GM12874 (cell line): ENCODE results near the gene CD247.

Source experiments
- TF ChIP-seq, protein P1 (sequence below): IDR thresholded peaks from 2 replicates; pipeline ENCODE4 v1.5.1; 2011; ENCODE audit warnings: low read depth, mild to moderate bottlenecking, control low read depth, low read length, moderate library complexity; ENCODE audit not compliant: insufficient read depth

The CD247 gene

GRCh38 chr1:167463080-167463479 lies 55.2 kb downstream of the CD247 start:
- TF ChIP-seq, protein P1, sequence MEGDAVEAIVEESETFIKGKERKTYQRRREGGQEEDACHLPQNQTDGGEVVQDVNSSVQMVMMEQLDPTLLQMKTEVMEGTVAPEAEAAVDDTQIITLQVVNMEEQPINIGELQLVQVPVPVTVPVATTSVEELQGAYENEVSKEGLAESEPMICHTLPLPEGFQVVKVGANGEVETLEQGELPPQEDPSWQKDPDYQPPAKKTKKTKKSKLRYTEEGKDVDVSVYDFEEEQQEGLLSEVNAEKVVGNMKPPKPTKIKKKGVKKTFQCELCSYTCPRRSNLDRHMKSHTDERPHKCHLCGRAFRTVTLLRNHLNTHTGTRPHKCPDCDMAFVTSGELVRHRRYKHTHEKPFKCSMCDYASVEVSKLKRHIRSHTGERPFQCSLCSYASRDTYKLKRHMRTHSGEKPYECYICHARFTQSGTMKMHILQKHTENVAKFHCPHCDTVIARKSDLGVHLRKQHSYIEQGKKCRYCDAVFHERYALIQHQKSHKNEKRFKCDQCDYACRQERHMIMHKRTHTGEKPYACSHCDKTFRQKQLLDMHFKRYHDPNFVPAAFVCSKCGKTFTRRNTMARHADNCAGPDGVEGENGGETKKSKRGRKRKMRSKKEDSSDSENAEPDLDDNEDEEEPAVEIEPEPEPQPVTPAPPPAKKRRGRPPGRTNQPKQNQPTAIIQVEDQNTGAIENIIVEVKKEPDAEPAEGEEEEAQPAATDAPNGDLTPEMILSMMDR, result no peak

GRCh38 chr1:167462341-167462740 lies 56.0 kb downstream of the CD247 start:
- TF ChIP-seq, protein P1, result no peak

- TF ChIP-seq, protein P1, result no peak
Observed at GRCh38 chr1:167460836-167461235, 57.5 kb downstream of the CD247 start.

GRCh38 chr1:167457936-167458584 lies 60.3 kb downstream of the CD247 start:
- TF ChIP-seq, protein P1, result no peak

- TF ChIP-seq, protein P1, result no peak
Observed at GRCh38 chr1:167456926-167457325, 61.4 kb downstream of the CD247 start.

GRCh38 chr1:167456524-167456923 lies 61.8 kb downstream of the CD247 start:
- TF ChIP-seq, protein P1, result no peak

GRCh38 chr1:167455786-167456446 lies 62.4 kb downstream of the CD247 start:
- TF ChIP-seq, protein P1, result no peak
